IPS-15b (cell line): ENCODE results near the gene ADTRP.

ENCODE experiments used
- H3K27me3 ChIP-seq: one replicate; pipeline ENCODE4 v1.6.1; 2013; ENCODE audit warnings: low read length; ENCODE audit not compliant: control insufficient read depth, insufficient read depth
- H3K36me3 ChIP-seq: one replicate; pipeline ENCODE4 v1.6.1; 2013; ENCODE audit warnings: low read length; ENCODE audit not compliant: control insufficient read depth, insufficient read depth
- H3K4me1 ChIP-seq: one replicate; pipeline ENCODE4 v1.6.1; 2013; ENCODE audit warnings: mild to moderate bottlenecking, low read length; ENCODE audit not compliant: control insufficient read depth, insufficient read depth
- H3K4me3 ChIP-seq: one replicate; pipeline ENCODE4 v1.5.1; 2013; ENCODE audit warnings: low read depth, low read length
- H3K9ac ChIP-seq: one replicate; pipeline ENCODE4 v1.6.1; 2013; ENCODE audit warnings: low read depth, mild to moderate bottlenecking, low read length
- H3K9me3 ChIP-seq: one replicate; pipeline ENCODE4 v1.6.1; 2013; ENCODE audit warnings: mild to moderate bottlenecking, low read length; ENCODE audit not compliant: control insufficient read depth, insufficient read depth

Gene ADTRP, protein sequence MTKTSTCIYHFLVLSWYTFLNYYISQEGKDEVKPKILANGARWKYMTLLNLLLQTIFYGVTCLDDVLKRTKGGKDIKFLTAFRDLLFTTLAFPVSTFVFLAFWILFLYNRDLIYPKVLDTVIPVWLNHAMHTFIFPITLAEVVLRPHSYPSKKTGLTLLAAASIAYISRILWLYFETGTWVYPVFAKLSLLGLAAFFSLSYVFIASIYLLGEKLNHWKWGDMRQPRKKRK

DNA sequence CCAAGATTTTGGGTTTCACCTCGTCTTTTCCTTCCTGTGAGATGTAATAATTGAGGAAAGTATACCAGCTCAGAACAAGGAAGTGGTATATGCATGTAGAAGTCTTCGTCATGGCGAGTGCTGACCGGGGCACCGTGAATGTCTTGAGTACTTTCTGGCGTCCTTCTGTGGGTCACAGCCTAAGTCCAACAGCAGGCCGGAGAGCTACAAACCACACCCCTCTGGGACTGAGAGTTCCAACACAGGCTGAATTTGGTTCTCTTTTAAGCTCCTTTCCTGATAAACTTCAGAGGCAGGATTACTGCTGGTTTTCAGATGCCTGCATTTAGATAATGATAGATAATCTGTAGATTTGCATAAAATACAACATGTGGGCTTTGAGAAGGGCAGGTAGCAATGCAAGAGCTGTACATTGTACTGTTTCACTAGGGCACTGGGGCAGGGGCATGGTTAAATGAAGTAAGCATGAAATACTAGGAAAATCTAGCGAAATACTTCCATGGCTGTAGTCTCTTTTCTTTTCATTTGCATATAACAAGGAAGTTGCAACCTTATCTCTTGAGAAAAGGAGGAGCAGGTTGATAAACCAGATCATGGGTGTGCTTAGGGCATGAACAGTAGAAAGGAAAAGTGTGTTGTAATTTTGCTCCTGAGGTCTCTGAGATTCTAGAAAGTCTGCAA, at the start of gene ADTRP:
Gene ADTRP (minus strand): TSS at position 156 of the 681 bp plus-strand sequence. CDS start 44 bp downstream, at position 112.
- Histone ChIP-seq H3K4me1 (peaks cover 8% of the 10 kb centered on the region), H3K4me3 (no peak within 1 kb of the TSS), H3K36me3 (no peaks in the 10 kb centered on the region), H3K9ac (no peak within 1 kb of the TSS), H3K9me3 (no peaks in the 10 kb centered on the region), H3K27me3 (no peaks in the 10 kb centered on the region)

DNA sequence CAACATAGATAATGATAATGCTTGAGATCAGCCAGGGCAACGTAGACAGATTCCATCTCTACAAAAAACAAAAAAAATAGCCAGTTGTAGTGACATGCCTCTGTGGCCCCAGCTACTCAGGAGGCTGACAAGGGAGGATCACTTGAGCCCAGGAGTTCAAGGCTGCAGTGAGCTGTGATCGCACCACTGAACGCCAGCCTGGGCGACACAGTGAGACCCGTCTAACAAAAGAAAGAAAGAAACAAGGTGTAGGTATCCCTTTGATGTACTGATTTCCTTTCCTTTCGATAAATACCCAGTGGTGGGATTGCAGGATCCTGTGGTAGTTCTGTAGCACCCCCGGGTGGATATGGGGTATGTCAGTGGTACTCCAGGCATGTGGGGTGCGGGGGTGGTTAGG, 48.2 kb upstream of the ADTRP start:
- H3K27me3 ChIP-seq, result no peaks in the 10 kb centered on the region
- no peaks in the 10 kb centered on the region for H3K36me3 ChIP-seq
- no peak overlapping the region for H3K4me3 ChIP-seq
- no peaks in the 10 kb centered on the region for H3K9me3 ChIP-seq
- H3K4me1 ChIP-seq, result no peaks in the 10 kb centered on the region
- no peak overlapping the region for H3K9ac ChIP-seq

DNA sequence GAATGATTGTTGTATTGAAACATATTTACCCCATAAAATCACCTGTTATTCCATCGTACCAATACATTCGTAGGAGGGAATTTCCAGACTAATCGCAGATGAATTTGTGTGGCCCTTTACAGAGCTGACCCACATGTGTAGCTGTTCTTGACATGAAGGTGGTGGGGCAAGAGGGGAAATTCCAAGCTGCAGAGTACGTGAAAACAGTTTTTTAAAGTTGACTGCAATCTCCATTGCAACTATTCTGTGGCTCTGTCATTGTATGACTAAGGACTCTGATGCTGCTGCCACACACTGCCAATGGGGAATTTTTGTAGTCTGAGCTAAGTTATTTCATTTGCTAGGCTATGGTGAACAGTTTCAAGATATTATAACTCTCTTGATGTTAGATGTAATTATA, 46.4 kb upstream of the ADTRP start:
- no peak overlapping the region for H3K9ac ChIP-seq
- H3K4me1 ChIP-seq, result no peaks in the 10 kb centered on the region
- no peaks in the 10 kb centered on the region for H3K27me3 ChIP-seq
- no peaks in the 10 kb centered on the region for H3K36me3 ChIP-seq
- H3K9me3 ChIP-seq, result no peaks in the 10 kb centered on the region
- no peak overlapping the region for H3K4me3 ChIP-seq

DNA sequence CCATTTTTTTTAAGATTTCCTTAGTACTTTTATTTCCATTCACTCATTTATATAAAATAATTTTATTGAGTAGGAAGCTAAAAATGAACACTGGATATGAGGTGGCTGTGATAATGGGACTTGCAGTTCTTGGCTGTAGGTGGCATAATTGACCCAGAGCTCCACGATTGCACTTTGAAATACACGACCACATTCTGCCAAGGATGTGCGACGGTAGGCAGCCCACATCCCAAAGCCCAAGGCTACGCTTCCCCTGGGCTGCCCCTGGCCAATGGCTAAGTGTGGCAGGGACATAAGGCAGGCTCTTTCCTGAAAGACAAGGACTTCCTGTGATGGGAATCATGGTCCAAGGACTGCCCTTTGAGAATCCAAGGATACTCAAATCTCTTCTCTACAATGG, 43.7 kb upstream of the ADTRP start:
- Histone ChIP-seq H3K9ac (no peak overlapping the region), H3K9me3 (no peaks in the 10 kb centered on the region), H3K27me3 (no peaks in the 10 kb centered on the region), H3K4me3 (no peak overlapping the region), H3K36me3 (no peaks in the 10 kb centered on the region), H3K4me1 (no peaks in the 10 kb centered on the region)

DNA sequence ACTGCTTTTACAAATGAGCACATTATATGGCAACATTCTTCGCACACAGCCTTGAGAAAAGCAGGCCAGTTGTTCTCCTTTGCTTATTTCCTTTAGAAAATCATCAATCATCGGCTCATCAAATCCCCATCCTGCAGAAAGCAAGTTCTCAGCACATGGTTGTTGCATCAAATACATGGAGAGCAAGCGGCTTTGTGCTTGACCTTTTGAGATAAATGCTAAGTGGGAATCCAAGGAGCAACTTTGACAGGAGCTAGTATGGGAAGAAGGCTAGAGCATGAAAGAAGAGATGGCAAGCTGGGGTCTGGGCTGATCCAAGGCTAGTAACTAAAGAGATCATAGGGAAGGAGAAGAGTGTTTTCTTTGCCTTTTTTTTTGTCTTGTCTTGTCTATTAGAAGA, 43.2 kb upstream of the ADTRP start:
- no peak overlapping the region for H3K4me3 ChIP-seq
- no peaks in the 10 kb centered on the region for H3K4me1 ChIP-seq
- no peaks in the 10 kb centered on the region for H3K27me3 ChIP-seq
- H3K9ac ChIP-seq, result no peak overlapping the region
- H3K36me3 ChIP-seq, result no peaks in the 10 kb centered on the region
- no peaks in the 10 kb centered on the region for H3K9me3 ChIP-seq

DNA sequence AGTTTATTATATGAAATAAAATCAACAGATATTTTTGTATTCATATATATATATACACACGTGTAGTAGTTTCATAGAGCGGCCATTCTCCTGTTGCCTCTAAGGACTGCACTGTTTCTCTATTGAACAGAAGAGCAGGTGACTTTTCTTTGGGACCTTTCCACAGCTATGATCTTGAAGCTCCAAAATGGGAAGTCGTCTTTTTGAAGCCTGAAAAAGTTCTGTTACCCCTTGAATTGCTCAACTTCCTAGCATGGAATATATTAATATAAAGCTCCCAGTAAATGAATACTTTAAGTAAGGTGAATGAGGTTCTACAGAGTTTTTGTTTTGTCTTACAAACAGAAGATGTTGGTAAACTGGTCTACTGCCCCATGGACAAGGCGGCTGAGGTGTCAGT, 42.2 kb upstream of the ADTRP start:
- no peak overlapping the region for H3K4me3 ChIP-seq
- H3K4me1 ChIP-seq, result no peaks in the 10 kb centered on the region
- no peaks in the 10 kb centered on the region for H3K9me3 ChIP-seq
- H3K9ac ChIP-seq, result no peak overlapping the region
- no peaks in the 10 kb centered on the region for H3K36me3 ChIP-seq
- no peaks in the 10 kb centered on the region for H3K27me3 ChIP-seq

DNA sequence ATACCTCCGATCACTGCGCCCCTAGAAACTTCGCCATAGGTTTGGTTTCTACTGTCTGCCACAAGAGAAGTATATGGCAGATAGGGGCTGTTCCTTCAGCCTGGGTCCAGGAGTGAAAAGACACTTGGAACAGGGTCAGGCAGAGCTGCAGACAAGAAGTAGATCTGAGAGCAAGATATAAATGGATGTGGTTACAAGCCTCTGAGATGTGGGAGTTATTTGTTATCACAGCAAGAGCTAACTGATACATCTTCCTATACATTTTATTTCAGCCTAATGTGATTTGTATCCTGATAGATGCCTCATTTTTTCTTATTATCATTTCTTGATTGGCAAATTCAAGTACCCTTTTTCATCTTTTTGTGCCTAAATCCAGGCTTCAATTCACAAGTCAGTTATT, 40.9 kb upstream of the ADTRP start:
- Histone ChIP-seq H3K9ac (no peak overlapping the region), H3K4me3 (no peak overlapping the region), H3K9me3 (no peaks in the 10 kb centered on the region), H3K4me1 (no peaks in the 10 kb centered on the region), H3K27me3 (no peaks in the 10 kb centered on the region), H3K36me3 (no peaks in the 10 kb centered on the region)

DNA sequence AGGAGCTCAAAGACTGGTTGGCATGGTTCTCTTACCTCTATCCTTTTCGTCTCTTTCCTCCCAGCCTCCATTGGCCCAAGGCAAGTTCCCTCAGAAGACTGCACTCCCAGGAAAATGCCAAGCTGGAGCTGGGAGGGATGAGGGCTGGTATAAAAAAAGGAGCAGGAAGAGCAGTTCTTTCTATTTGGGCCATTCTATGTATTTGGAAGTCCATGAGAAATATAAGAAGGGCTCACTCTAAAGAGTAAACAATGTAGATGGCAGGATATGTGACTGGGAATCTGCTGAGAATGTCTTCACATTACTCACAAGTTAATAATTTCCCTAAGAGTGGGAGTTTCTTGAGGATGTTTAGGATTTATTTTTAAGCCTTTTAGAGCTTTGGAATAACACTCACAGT, 36.6 kb upstream of the ADTRP start:
- Histone ChIP-seq H3K27me3 (no peaks in the 10 kb centered on the region), H3K9me3 (no peaks in the 10 kb centered on the region), H3K9ac (no peak overlapping the region), H3K4me3 (no peak overlapping the region), H3K36me3 (no peaks in the 10 kb centered on the region), H3K4me1 (no peaks in the 10 kb centered on the region)

DNA sequence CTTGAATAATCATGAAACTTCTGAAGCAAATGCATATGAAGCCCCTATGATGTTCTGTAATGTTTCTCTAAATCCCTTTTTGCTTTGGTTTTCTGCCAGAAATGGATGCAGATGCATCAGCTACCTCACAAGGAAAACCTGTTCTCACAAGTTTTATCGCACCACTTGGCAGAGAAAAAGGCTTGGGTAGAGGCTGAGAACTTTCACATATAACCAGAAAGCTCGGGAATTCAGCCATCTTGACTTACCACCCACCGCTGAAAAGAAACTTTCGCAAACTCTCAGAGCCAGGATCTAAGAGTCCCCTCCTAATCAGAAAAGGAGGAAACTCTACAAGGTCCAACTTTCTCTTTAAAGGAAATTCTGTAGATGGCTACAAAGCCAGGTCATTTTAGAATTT, 36.2 kb upstream of the ADTRP start:
- Histone ChIP-seq H3K4me3 (no peak overlapping the region), H3K9me3 (no peaks in the 10 kb centered on the region), H3K27me3 (no peaks in the 10 kb centered on the region), H3K36me3 (no peaks in the 10 kb centered on the region), H3K4me1 (no peaks in the 10 kb centered on the region), H3K9ac (no peak overlapping the region)

DNA sequence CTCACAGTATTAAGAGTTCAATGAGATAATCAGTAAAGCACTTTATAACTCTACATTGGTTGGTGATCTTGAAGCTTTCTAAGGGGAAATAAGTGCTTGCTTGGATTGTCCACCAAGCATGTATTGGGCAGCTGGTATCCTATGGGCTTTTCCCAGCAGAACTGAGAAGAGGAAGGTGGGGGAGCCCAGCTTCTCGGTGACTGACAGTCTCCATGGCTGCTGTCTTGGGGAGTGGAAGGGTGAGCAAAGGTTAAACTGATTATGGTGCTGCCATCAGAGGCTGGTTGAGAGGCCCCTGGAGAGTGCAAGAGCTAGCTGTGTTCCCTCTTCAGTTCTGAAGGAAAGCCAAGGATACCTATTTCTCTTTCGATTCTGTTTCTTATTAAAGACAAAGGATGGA, 35.5 kb upstream of the ADTRP start:
- Histone ChIP-seq H3K36me3 (no peaks in the 10 kb centered on the region), H3K9ac (no peak overlapping the region), H3K27me3 (no peaks in the 10 kb centered on the region), H3K9me3 (no peaks in the 10 kb centered on the region), H3K4me3 (no peak overlapping the region), H3K4me1 (no peaks in the 10 kb centered on the region)

DNA sequence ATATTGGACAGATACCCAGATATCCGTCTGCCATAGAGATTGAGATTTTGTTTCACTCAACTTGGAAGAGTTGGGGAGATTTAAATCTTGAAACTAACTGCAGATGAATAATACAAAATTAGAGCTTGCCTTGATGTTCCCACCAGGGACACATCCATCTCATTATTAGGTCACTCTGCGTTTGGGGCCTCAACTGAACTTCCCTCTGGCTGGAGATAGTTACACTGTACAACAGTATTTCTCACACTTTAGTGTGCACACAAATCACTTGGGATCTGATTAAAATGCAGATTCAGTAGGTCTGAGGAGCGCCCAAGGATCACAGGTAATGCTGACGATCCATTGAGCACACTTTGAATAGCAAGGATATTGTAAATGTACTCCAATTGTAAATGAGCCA, 35.0 kb upstream of the ADTRP start:
- H3K27me3 ChIP-seq, result no peaks in the 10 kb centered on the region
- no peak overlapping the region for H3K9ac ChIP-seq
- H3K4me3 ChIP-seq, result no peak overlapping the region
- no peaks in the 10 kb centered on the region for H3K4me1 ChIP-seq
- no peaks in the 10 kb centered on the region for H3K36me3 ChIP-seq
- no peaks in the 10 kb centered on the region for H3K9me3 ChIP-seq

DNA sequence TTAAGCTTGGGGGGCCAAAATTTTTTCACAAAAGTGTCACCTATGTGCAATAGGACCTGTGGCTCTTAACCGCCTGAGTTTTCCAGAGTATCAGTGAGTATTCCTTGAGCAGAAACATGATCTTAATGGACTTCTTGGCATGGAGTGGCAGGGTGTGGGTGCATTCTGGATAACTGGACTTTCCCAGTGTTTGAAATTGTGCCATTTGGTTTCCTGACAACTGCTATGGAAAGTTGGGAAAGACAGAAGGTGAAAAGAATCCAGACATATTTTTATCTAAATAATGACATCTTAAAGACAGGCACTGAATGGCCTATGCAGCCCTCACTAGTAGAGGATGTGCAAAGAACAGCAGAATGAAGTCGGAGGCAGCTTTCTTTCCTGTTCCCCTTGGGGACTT, 34.3 kb upstream of the ADTRP start:
- no peak overlapping the region for H3K9ac ChIP-seq
- no peaks in the 10 kb centered on the region for H3K4me1 ChIP-seq
- H3K27me3 ChIP-seq, result no peaks in the 10 kb centered on the region
- H3K9me3 ChIP-seq, result no peaks in the 10 kb centered on the region
- H3K36me3 ChIP-seq, result no peaks in the 10 kb centered on the region
- no peak overlapping the region for H3K4me3 ChIP-seq
